IPS-NIHi7 (cell line): ENCODE measurements around the gene SMAD2.

Experiments
- DNase-seq: peaks from one replicate; pipeline ENCODE4 v3.0.0; 2012; ENCODE audit warnings: mixed read lengths; ENCODE audit errors: extremely low spot score

Gene SMAD2

DNA sequence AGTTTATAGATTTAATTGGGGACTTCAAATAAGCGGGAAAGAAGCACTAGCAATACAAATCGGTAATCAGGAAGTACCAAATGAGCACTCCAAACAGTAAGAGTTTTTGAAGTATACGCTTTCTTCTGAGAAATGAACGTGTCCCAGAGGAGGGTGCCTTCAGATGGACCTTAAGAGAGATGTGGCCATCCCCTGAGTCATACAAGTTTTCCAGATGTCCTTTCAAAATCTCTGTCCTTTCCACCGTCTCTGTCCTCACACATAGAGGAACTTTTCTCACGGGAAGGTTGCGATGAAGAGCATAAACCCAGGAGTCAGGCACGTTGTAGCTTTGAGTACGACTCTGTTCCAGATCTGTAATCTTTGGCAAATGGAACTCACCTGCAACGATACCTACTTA is 1.7 kb upstream of the SMAD2 start:
- no peak for DNase-seq

DNA sequence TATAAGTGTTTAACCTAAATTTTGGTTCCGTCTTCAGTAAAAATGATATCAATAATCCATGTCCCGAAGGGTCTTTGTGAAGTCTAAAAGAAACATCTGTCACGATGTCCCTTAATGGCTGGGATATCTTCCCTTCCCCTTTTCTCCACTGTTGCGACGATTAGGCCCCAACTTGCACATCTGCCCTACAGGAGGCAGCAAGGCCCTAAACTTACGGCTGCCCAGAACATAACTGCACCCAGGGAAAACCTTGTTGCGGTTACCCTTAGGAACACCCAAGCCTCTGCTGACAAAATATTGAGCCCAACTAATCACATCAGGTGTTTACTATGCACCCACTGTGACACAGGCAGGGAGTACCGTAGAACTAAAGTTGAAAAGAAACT is 1.3 kb upstream of the SMAD2 start:
- DNase-seq, result peak; percentile 43

DNA sequence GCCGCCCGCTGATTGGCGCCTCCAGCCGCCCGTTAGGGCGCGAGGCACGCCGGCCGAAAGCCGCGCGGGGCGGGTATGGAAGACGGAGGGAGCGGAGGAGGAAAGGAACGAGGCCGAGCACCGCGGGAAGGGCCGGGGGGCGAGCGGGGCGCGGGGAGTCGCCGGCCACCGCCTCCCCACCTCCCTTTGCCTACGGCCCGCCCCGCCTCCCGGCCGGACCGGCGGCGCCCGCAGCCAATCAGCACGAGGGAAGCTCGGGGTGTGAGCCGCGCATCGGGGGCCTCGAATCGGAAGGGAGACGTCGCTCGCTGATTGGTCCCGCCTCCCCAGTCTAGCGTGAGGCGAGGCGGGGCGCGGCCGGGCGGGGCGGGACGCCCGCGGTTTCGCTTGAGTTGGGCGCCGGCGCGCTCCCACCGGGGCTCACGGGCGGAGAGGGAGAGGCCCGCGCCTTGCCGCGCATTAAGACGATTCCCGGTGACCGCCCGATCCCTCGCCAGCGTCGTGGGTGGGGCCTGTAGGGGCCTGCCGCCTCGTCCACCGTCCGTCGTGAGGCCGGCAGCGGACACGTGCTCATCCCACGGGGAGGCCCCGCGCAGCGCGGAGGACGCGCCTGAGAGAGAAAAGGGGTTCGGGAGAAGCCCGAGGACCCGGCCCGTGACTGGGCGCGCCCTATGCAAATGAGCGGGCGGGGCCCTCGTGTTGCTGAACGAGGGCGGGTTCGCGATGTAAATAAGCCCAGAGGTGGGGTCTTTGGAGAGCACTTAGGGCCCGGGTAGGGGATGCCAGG is 665 bp upstream of the SMAD2 start:
- peak; percentile 94 for DNase-seq

DNA sequence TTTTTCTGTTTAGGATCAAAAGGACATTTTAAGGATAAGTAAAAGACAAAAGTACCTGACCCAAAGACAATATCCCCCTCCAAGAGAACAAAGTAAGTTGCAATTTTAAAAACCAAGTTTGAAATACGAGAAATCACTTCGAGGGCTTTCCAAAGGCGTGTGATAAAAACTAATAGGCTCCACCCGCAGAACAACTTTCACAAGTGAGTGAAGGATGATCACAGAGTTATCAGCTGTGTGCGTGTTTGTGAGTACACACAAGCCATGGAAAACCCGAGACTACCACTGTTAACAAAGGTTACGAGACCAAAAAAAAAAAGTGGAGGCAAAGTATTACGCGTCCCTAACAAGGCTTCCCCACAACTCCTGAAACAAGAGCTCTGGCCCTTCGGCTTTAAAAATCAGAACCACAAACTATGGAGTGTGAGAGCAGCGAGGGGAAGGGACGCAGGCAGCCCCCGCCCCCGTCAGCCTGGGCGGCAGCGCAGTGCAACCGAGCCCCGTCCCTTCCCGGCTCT is 719 bp downstream of the SMAD2 start:
- peak; percentile 27 for DNase-seq

DNA sequence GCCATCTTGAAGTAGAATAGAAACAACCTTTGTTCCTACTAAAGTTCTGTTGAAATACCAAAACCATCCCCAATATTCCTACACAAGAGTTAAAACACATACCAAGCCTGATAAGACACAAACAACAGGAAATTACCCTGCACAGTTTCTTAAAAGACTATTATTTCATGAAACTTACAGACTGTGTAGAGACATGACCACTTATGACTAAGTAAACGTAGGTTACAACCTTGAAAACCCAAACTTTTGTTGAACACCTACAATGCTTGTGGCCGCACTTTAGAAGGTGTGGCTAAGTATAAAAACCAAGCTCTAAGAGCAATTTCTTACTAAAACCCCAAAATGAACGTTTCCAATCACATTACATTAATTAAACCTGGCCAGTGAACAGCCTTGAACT is 2.0 kb downstream of the SMAD2 start:
- DNase-seq, result no peak

DNA sequence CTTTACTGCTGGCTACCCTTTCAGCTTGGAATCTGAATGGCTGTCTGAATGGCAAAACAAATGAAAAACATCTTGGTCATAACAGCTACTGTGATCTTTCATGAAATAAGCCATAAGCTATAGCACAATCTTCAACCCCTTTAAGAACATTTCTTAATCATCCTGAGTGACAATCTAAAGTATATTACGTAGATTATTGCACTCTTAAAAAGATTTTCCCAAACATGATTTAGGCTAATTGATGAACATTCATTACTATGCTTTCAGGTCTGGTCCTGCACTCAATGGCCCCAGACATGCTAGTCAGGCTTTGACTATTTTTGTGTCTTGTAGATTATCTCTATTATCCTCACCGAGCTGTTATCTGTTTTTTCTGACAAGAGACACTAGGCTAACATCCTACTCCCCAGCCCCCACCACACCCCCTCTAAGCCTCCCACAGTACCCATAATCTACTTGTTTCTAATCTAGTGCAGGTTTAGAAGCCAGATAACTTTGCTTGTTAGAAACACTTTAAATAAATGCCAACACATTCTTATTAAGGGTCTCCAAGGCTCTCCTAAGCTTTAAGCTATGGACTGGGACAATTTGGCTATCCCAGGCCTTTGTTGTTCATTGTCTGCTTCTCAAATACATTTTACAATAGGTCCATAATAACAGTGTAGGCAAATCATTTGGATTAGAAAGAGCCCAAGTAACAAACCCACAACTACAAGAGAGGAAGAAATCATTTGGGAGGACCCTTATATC is 4.2 kb downstream of the SMAD2 start:
- no peak for DNase-seq

DNA sequence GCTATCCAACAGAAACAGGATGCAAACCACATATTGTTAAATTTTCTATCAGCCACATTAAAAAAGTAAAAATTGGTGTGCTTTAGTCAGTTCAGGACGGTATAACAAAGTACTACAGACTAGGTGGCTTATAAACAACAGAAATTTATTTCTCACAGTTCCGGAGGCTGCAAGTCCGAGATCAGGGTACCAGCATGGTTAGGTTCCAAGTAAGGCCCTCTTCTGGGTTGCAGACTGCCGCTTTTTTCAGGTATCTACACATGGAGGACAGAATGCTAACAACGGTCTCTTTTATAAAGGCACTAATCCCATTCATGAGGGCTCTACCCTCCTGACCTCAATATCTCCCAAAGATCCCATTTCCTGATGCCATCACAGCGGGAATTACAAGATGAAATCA is 10.5 kb downstream of the SMAD2 start:
- DNase-seq, result no peak

DNA sequence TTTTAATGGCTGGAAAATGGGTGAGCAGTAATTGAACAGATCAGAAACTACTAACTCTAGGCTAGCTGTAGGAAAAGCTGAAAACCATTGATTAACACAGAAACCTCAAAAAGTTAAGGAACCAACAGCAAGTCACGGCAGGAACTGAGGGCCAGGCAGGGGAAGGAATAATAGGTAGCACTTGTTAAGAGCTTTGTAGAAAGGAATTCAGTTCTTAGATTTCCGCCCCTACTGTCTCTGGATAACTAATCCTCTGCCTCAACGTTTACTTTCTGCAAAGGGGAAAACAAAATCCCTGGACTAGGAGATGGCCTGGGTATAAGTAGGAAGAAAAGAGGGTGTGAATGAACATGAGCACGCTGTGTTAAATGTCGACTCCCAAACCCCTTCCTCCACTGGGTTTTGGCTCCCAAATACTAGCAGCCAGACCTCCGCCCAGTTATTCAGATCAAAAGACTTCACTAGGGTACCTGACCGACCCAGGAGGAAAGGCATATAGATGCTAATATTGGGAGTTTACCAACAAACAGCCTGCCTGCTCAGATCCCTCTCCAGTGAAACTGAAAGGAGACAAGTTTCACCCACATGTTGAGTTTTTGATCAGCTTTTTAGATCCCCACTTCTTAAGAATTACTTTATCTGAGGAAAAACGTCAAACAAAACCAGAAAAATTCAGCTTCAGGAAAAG is 12.4 kb downstream of the SMAD2 start:
- DNase-seq, result peak; percentile 53

DNA sequence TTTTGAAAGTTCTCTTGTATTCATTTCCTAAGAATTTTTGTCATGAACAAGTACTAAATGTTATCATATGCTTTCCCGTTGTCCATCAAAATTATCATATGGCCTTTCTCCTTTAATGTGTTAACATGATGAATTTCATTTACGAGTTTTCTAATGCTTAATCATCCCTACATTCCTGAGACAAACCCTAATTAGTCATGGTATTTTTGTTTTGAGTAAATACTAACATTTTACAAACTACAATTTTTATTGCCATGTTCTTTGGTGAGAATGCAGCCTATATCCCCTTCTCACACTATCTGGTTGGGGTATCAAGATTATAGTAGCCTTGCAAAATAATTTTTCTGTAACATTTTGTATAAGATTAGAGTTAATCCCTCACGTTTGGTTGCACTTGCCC is 14.5 kb downstream of the SMAD2 start:
- no peak for DNase-seq

DNA sequence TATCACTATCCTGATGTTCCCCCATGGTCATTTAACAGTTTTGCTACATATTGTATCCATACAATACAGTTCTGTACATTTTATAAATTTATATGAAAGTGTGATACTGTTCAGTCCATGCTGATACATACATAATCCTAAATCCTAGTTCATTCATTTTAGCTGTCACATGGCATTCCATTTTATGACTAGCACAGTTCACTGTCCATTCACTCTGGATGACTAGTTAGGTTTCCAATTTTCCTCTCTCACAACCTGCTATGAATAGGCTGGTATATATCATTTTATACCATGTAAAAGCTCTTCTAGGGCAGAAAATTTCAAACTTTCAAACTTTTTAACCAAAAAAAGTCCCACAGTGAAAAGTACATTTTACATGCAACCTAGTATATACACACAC is 15.2 kb downstream of the SMAD2 start:
- DNase-seq, result no peak

DNA sequence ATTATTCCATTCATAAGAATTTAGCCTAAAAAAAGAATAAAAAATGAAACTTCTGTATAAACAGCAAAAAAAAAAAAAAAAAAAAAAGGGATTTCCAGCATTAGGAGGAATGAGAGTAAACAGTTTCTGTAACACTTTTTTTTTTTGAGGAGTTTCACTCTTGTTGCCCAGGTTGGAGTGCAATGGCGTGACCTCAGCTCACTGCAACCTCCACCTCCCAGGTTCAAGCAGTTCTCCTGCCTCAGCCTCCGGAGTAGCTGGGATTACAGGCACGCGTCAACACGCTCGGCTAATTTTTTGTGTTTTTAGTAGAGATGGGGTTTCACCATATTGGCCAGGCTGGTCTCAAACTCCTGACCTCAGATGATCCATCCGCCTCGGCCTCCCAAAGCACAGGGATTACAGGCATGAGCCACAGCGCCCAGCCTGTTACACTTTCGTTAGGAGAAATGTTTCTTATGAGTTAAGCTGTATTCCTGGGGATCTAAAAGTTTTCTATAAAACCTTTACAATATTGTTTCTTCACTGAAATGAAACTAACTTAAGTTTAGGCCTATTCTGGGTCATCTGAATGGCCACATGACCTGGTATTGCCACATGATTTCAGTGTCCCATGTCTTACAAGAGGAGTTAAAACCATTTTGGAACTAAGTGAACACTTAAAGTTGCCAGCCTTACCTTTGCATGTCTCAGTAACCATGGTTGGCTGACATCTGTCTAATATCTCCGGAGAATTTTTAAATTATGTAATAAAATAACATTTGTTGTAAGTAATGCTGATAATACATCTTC is 17.5 kb downstream of the SMAD2 start:
- DNase-seq, result no peak

DNA sequence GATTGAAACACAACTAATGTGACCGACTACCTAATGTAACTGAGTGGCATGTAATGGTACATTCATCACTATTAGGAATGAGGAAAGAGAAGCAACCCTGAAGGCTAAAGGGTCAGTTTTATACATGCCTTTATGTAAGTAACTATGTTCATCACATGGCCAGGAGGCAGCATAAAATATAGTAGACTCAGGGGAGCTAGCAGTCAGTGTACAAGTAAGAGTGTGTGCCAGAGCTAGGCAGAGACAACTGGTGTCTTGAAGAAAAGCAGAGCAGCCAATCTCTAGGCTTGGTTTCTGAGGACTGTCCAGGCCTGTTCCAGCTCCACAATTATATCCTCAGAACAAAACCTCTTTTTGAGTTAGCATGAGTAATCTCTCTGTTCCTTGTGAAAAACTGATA is 18.1 kb downstream of the SMAD2 start:
- no peak for DNase-seq

DNA sequence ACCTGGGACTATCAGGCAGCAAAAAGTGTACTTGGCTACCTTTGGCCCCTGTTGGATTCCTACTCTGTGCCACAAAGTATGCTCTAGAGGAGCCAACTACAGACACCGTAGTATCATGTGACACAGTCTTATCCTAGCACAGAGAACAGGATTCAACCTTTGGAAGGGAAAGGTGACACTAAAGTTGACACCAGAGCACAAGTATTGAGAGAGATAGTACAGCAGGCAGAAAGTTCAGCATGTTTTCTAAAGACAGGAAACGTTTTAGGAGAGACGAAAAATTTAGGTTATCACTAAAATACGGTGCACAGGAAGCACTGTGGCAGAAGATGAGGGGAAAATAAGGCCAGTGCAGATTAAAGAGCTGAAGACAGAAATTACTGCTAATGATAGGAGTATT is 18.6 kb downstream of the SMAD2 start:
- no peak for DNase-seq

DNA sequence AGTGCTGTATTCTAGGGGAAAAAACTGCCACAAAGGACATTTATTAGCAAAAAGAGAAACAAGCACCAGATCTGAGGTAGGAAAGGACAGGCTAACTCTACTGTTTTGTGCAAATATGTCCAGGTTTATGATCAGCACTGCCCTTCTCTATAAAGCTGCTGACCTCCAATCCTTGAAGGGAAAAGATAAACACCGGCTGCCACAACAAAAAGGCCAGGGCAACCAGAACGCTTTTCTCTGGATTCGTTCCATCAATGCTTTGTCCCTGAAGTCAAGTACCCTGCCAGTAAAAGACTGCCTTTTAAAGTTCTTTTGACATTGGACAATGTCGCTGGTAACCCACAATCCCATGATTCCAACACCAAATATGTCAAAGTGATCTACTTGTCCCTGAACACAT is 21.0 kb downstream of the SMAD2 start:
- DNase-seq, result no peak

DNA sequence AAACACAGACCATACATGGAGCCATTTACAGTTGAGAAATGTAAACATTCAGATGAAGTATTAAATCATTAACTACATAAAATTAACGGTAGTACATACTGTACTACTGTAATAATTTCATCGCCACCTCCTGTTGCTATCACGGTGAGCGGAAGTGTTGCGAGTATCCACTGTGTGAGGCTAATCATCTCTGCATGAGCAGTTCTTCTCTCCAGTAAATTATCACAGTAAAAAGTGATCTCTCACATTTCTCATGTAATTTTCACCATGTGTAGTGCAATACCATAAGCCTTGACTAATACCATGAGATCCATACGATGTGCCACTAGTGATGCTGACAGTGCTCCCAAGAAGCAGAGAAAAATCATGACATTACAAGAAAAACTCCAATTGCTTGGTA is 21.9 kb downstream of the SMAD2 start:
- DNase-seq, result no peak

DNA sequence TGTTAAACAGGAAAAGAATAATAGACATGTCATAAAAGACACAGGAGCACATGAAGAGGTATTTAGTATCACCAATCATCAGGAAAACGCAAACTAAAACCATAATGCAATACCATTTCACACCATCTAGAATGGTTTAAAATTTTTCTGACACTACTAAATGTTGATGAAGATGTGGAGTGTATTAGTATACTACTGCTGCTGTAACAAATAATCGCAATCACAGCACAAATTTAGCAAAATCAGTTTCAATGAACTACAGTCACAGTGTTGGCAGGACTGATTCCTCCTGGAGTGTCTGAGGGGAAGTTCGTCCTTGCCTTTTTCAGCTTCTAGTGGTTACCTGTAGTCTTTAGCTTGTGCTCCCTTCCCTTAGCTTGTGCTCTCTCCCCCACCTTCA is 24.1 kb downstream of the SMAD2 start:
- DNase-seq, result no peak

DNA sequence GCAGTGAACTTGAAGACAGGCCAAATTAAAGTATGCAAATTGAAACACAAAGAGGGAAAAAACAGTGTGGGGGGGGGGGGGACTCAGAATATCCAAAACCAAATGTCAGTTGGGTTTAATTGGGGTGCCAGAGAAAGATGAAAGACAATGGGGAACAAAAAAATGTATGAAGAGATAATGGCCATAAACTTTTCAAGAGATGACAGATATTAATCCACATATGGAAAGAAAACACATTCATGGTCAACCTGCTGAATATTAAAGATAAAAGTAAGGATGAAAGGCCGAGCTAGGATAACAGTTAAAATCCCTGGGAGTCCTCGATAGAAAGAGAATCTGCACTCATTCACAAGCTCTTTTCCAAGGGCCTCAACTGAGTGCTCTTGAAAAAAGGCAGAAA is 26.6 kb downstream of the SMAD2 start:
- DNase-seq, result no peak

DNA sequence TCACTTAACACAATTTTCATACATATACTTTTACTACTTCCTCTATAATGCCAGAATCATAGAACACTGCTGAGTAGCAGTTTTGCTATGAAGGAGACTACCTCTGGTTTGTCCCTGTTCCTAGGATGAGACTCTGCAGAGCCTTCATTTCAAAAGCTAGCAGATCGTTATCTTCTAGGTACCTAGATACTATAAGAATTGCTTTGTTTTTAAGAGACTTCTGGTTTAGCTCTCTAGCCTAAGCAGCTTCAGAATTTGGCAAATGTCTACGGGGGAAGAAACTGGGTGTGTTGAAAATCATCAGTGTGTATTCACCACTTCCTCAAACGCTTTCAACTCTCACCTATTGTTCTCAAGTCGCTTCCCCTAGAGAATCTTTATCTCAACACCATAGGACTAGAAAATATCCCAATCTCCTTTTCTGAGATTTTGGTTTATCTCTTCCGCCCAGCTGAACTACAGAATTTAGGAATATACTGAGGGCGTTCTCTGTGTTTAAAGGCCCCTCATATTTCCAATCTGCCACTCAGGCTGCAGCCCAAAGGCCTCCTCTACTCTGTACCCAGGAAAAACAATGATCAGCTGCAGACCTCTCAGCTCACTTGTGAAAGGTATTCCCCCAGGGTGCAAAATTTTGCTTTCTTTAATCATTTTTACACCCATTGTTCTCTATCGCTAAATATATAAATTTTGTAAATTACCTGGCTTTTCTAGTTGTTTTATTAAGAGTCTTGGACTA is 28.7 kb downstream of the SMAD2 start:
- no peak for DNase-seq

DNA sequence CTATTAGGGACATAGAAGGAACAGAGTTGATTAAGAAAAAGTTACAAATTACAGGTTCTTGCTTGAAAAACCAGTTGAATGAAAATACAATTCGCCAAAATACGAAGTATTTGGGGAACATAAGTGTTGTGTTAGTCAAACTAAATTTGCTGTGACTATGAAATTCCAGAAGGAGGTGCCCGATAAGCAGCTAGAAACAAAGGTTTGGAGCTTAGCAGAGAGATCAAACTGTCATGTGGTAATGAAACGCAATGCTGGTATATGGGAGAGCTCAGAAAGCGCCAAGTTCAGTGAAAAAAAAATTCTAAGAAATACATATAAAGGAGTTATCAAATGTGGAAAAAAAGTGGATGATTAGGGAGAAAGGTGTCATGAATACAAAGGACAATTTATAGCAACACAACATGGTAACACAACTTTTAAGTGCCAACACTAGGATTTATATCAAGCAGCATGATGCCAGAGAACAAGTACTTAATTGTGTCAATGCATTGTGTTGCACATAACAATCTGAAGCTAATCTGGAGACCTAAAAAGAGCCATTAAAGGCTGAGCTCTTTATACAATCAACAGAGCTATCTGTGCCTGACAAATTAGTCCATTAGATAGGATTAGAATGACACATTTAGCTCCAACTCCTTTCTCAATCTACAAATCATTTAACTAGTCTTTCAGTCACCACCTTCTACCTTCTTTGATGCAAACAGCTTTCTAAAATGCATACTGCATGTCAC is 31.2 kb downstream of the SMAD2 start:
- no peak for DNase-seq

DNA sequence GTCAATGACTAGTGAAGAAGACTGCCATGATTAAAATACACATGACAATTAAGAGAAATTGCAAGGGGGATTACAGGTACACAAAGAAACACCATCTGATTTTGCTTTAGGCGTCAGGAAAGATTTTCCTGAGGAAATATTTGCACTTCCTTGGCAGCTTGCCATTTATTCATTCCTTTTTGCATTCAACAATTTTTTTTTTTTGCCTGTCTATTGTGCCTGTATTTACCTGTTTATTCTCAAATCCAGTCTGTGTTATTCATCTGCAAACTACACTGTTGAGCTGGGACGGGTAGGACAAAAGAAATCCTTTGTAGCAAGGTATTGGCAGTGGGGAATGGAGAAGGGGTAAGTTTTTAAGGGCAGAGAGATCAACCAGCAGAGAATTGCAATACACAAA is 31.8 kb downstream of the SMAD2 start:
- DNase-seq, result no peak
